A673 (cell line): ENCODE data around the gene KLRK1. TPM values are rescaled to one million over a fixed set of nuclear protein-coding genes. Genes with fewer than 3 reads are reported as not detected.

Experiments used
- BruUV-seq: library from RNA; stranded (reverse); fragments of 400-500 nt; replicated peaks from 2 replicates; lab custom pipeline; 2021; lab: Mats Ljungman, UMichigan
- CTCF ChIA-PET: fragments of 300-600 bp; sonication (Branson Sonifier 250); formaldehyde crosslinking; loops from one replicate; lab custom pipeline; 2022; ENCODE audit warnings: antibody characterized with exemption; lab: Charles Lee
- POLR2A ChIA-PET: fragments of 300-600 bp; sonication (Branson Sonifier 250); formaldehyde crosslinking; loops from one replicate; lab custom pipeline; 2022; ENCODE audit warnings: antibody characterized with exemption; ENCODE audit not compliant: low non-redundant PET; lab: Charles Lee
- DNase-seq: peaks from one replicate; pipeline ENCODE4 v3.0.0-alpha.2; 2015; ENCODE audit warnings: low spot score
- H3K27ac ChIP-seq: fragments of 200-600 bp; sonication (generic); 2 replicates; pipeline ENCODE4 v1.5.1; 2016; ENCODE audit warnings: mixed run types, low read depth, mild to moderate bottlenecking, mixed read lengths, antibody characterized with exemption, low read length; ENCODE audit not compliant: poor library complexity, severe bottlenecking
- H3K27me3 ChIP-seq: fragments of 200-600 bp; sonication (generic); replicated peaks from 2 replicates; pipeline ENCODE4 v1.6.1; 2017; ENCODE audit warnings: mixed run types, low read depth, mild to moderate bottlenecking, mixed read lengths, antibody characterized with exemption, low read length; ENCODE audit not compliant: insufficient read depth, poor library complexity
- H3K36me3 ChIP-seq: fragments of 200-600 bp; sonication (generic); 2 replicates; pipeline ENCODE4 v1.6.1; 2016; ENCODE audit warnings: mixed run types, mild to moderate bottlenecking, mixed read lengths, antibody characterized with exemption, low read length; ENCODE audit not compliant: insufficient read depth, poor library complexity, severe bottlenecking
- H3K4me1 ChIP-seq: fragments of 200-600 bp; sonication (generic); 2 replicates; pipeline ENCODE4 v1.6.1; 2017; ENCODE audit warnings: mixed run types, mild to moderate bottlenecking, mixed read lengths, antibody characterized with exemption, low read length; ENCODE audit not compliant: insufficient read depth, poor library complexity, severe bottlenecking
- H3K4me3 ChIP-seq: fragments of 200-600 bp; sonication (generic); 2 replicates; pipeline ENCODE4 v1.5.1; 2016; ENCODE audit warnings: low read depth, mixed run types, mild to moderate bottlenecking, mixed read lengths, low read length; ENCODE audit not compliant: poor library complexity, severe bottlenecking
- H3K9me3 ChIP-seq: fragments of 200-600 bp; sonication (generic); 2 replicates; pipeline ENCODE4 v1.6.1; 2016; ENCODE audit warnings: mixed run types, low read depth, mild to moderate bottlenecking, mixed read lengths, antibody characterized with exemption, low read length; ENCODE audit not compliant: poor library complexity, severe bottlenecking
- EZH2 ChIP-seq: fragments of 200-600 bp; sonication (generic); IDR thresholded peaks from 2 replicates; pipeline ENCODE4 v1.6.1; 2017; ENCODE audit warnings: borderline replicate concordance, low read depth, mild to moderate bottlenecking, mixed read lengths, antibody characterized with exemption, low read length; ENCODE audit not compliant: poor library complexity, severe bottlenecking
- intact Hi-C: fragments of 100-400 bp; cut with micrococcal nuclease; formaldehyde crosslinking; loops from one replicate; pipeline ENCODE4 v1.10.0; 2022; ENCODE audit not compliant: unreplicated experiment
- total RNA-seq: library from RNA; stranded (reverse); gene quantifications from 2 replicates; pipeline ENCODE4 v1.2.3, GENCODE V29; 2021
- TF ChIP-seq, protein P1 (sequence below): fragments of 300-800, 200-600 bp; sonication (generic); conservative IDR thresholded peaks from 2 replicates; pipeline ENCODE4 v1.5.1; 2017; ENCODE audit warnings: low read depth, mild to moderate bottlenecking, antibody characterized with exemption, low read length, moderate library complexity, mixed read lengths

The KLRK1 gene
- total RNA-seq, 1 experiment from 2014 or later = not detected

DNA sequence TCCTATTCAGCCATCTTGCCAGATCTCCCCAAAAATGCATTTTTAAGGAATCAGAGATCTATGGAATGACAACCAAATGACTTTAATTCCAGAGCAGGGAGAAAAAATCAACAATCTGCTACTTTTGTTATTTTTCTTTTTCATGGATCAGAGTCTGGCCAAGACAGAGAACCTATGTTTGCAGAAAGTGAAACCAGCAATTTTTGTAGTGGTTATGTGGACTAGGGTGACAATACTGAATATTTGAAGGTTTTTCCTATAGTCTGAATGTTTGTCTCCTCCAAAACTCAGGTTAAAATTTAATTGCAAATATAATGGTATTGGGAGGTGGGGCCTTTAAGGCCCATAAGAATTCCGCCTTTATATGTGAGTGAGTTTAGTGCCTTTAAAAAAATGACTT is 30.9 kb downstream of the KLRK1 start:
- POLR2A ChIA-PET = no interaction called here
- H3K9me3 ChIP-seq = no peaks in the 10 kb centered on the region
- H3K4me3 ChIP-seq = no peak overlapping the region
- intact Hi-C loops = no loop called here
- no peak overlapping the region for H3K27ac ChIP-seq
- TF ChIP-seq EZH2 = no peak
- TF ChIP-seq, protein P1, sequence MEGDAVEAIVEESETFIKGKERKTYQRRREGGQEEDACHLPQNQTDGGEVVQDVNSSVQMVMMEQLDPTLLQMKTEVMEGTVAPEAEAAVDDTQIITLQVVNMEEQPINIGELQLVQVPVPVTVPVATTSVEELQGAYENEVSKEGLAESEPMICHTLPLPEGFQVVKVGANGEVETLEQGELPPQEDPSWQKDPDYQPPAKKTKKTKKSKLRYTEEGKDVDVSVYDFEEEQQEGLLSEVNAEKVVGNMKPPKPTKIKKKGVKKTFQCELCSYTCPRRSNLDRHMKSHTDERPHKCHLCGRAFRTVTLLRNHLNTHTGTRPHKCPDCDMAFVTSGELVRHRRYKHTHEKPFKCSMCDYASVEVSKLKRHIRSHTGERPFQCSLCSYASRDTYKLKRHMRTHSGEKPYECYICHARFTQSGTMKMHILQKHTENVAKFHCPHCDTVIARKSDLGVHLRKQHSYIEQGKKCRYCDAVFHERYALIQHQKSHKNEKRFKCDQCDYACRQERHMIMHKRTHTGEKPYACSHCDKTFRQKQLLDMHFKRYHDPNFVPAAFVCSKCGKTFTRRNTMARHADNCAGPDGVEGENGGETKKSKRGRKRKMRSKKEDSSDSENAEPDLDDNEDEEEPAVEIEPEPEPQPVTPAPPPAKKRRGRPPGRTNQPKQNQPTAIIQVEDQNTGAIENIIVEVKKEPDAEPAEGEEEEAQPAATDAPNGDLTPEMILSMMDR = no peak
- CTCF ChIA-PET = no interaction called here
- H3K4me1 ChIP-seq = peaks cover 19% of the 10 kb centered on the region
- no peaks in the 10 kb centered on the region for H3K27me3 ChIP-seq
- no TSS peak for BruUV-seq
- no peak for DNase-seq
- H3K36me3 ChIP-seq = no peaks in the 10 kb centered on the region

DNA sequence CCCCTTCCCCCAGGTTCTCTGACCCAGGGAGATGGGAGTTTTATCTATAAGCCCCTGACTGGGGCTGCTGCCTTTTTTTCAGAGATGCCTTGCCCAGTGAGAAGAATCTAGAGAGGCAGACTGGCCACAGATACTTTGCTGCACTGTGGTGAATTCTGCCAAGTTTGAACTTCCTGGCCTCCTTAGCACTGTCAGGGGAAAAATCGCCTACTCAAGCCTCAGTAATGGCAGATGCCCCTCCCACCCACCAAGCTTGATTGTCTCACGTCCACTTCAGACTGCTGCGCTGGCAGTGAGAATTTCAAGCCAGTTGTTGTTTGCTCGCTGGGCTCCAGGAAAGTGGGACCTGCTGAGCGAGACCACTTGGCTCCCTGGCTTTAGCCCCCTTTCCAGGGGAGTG is 31.7 kb downstream of the KLRK1 start:
- intact Hi-C loops = no loop called here
- TF ChIP-seq EZH2 = no peak
- TF ChIP-seq, protein P1 = no peak
- no peak overlapping the region for H3K27ac ChIP-seq
- no peak for DNase-seq
- POLR2A ChIA-PET = no interaction called here
- H3K9me3 ChIP-seq = no peaks in the 10 kb centered on the region
- CTCF ChIA-PET = no interaction called here
- no peaks in the 10 kb centered on the region for H3K36me3 ChIP-seq
- H3K4me3 ChIP-seq = no peak overlapping the region
- BruUV-seq = no TSS peak
- H3K4me1 ChIP-seq = peaks cover 11% of the 10 kb centered on the region
- H3K27me3 ChIP-seq = no peaks in the 10 kb centered on the region

DNA sequence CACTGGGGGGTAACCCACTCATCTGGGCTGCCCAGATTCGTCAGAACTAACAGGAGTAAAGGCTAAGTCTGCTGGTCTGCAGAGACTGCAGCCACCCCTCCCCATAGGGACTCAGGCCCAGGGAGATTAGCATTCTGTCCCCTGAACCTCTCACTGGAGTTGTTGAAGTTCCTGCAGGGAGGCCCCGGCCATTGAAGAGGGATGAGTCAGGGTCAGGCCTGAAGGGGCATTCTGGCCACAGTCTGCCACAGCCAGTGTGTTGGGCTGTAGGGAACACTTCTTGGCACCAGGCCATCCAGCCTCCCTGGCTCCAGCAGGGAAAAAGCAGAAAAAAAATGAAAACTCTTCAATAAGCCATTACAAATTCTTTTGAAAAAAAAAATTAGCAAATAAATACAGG is 35.3 kb downstream of the KLRK1 start:
- no peak for DNase-seq
- Histone ChIP-seq H3K27me3 (no peaks in the 10 kb centered on the region), H3K4me1 (no peaks in the 10 kb centered on the region), H3K4me3 (no peak overlapping the region), H3K9me3 (no peaks in the 10 kb centered on the region), H3K36me3 (no peaks in the 10 kb centered on the region), H3K27ac (no peak overlapping the region)
- CTCF ChIA-PET = no interaction called here
- POLR2A ChIA-PET = no interaction called here
- intact Hi-C loops = no loop called here
- BruUV-seq = no TSS peak
- TF ChIP-seq, protein P1 = no peak
- TF ChIP-seq EZH2 = no peak
